Stimulated activated CD4-positive, alpha-beta T cell treated with anti-CD3 and anti-CD28 coated beads, Interleukin-15, amount 100 ng/mL, for 1 hour (primary cell): Measurements from ENCODE around the gene HMOX2.
A peak's percentile ranks its signal among the peaks of the same experiment; 100 is the strongest.

ENCODE experiments used
- DNase-seq, 2 donors: peaks; one replicate each; pipeline ENCODE4 v3.0.0-alpha.2; 2020; ENCODE audit warnings: low read depth in 1 of 2, low spot score in 1 of 2

HMOX2 gene

DNA sequence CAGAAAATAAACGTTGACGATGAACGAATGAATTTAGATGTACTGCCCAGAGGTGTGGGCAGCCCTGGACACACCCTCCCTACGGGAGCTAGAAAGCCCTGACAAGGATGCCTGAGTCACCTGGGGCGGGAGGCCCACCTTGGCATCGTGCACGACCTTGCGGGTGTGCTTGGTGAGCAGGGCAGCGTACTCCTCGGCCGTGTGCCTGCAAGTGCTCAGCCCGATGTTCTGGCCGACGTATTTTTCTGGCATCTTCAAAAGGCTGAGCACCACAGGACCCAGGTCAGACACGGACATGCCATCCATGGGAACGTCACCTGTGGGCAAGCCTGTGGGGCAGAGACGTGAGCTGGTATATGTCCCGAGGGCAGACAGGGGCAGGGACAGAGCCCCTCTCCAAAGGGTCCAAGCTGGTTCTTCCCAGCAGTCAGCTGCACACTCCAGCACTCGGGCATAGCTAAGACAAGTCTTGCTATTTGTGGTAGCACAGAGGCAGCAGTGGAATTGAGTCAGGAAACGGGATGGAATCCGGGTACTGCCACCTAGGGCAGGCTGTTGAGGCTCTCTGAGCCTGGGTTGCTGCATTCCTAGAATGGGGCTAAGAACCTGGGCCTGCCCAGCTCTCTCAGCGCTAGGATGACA is 12.6 kb upstream of the HMOX2 start:
- DNase-seq: no peak

DNA sequence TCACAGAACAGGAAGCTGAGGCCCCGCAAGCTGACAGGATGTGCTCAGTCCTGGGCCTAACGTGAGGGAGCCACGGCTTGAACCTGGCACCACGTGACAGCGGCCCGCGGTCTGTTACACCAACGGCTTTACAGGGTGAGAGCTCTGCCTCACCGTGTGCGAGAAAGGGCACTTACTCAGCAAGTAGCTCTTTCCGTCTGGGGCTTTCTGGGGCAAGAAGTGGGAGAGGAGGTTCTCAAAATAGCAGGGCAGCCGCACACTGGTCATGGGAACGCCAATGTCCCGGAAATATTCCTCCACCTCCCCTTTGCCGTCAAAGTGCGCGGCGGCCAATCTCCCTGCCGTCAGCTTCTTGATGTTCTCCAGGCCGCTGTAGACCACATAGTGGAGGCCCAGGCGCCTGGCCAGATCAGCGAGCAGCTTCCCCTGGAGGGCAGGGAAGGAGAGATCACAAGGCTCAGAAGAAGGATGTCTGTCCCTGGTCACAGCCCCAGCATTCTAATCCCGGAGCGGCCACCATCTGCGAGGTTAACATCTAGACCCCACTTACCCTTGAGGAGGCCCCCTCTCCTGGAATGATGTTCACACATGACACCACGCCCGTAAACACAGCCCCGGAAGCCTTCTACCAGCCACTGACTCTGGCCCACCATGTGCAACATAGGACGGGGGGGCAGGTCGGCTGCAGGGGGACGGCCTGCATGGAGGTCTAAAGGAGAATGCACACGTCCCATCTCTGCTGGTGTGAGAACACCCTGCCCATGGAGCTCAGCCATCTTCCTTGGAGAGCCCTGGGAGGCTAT is 10.0 kb upstream of the HMOX2 start:
- peak; percentile 21 to 26 for DNase-seq

DNA sequence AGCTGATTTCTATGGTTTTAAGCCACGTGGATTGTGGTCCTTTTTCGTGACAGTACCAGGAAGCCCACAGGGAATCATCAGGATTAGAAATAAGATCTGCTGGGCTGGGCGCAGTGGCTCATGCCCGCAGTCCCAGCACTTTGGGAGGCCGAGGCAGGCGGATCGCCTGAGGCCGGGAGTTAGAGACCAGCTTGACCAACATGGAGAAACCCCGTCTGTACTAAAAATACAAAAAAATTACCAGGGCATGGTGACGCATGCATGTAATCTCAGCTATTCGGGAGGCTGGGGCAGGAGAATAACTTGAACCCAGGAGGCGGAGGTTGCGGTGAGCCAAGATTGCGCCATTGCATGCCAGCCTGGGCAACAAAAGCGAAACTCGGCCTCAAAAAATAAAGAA is 8.3 kb upstream of the HMOX2 start:
- DNase-seq: no peak

DNA sequence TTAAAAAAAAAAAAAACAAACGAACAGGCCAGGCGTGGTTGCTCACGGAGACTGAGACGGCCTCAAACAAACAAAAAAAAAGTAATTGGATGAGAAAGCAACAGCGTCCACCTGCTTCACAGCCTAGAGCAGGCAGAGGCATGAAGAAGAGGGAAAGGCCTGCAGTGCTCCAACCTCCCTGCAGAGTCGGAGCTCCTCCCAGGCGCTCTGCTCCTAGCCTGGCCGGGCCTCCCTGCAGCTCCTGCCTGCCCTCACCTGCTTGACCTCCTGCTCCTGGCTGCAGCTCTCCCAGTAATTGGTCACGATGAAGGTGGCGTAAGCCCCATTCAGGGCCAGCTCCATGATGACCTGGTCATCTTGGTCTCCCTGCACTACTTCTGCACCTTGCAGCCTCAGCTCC is 7.2 kb upstream of the HMOX2 start:
- DNase-seq: no peak

DNA sequence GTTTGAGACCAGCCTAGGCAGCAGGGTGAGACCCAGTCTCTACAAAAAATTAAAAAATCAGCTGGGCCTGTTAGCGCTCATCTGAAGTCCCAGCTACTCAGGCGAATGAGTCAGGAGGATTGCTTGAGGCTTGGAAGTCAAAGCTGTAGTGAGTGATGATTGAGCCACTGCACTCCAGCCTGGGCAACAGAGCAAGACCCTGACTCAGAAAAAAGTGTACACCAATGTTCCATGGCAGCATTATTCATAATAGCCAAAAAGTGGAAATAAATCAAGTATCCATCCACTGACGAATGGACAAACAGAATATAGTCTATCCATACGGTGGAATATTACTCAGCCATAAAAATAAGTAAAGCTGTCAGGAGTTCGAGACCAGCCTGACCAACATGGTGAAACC is 4.3 kb upstream of the HMOX2 start:
- DNase-seq: no peak

DNA sequence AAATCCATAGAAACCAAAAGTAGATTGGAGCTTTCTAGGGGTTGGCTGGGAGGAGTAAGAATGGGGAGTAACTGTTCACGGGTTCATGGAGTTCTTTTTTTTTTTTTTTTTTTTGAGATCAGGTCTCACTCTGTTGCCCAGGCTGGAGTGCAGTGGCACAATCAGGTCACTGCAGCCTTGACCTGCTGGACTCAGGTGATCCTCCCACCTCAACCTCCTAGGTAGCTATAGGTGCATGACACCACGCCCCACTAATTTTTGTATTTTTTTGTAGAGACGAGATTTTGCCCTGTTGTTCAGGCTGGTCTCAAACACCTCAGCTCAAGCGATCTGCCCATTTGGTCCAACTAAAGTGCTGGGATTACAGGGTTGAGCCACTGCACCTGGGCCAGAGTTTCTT is 3.3 kb upstream of the HMOX2 start:
- DNase-seq: no peak

DNA sequence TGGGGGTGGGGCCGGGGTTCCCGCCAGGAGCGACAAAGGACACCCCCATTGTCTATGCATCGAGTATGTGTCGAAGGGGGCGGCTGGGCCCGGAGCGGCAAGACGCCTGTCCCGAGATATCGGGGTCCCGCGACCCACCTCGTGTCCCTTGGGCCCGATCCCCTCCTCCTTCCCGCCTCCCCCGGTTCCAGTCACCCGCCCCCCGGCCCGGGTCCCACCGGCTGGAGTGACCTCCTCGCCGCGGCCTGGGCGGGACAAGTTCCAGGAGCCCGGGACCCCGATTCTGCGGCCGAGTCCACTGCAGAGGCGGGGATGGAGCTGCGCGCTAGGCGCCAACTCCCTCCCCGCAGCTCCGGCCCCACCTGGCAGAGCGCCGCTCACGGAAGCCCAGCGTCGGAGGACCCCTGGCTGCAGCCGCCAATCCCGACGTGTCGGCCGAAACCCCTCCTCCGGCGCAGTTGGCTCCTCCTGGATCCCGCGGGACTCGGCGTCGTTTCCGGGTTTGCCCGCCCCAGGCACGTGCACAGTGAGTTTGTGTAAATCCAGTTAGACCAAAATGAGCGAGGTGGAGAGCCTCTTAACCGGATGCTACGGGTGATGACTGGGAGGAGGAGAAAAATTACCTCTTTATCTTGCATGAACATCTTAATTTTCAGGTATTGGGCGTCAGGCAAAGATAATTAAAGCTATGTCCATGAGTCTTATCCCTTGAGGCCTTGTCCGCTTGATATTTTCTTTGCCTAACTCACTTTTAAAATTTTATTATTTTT is 1.8 kb upstream of the HMOX2 start, which contains the start of gene NMRAL1:
Gene NMRAL1 (minus strand): TSS at position 434 of the 770 bp plus-strand sequence. CDS start 493 bp downstream, outside the sequence.
- DNase-seq: peak; percentile 49 to 73

DNA sequence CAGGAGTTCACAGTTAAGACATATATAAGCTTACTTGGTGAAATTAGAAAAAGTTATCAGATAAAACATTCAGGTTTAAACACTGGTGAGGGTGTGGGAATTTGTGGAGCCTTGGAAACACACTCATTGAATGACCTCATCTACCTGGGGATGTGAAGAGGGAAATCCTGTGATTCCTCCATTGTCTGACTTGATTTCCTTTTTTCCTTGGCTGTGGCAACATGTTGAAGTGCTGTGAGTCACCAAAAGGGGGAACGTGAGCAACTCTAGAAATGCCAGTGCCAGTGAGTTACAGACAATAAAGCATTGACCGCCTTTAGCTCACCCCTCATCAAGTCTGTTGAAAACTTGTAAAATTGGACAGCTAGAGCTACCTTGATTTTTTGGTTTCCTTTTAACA is 1.8 kb downstream of the HMOX2 start:
- DNase-seq: no peak

DNA sequence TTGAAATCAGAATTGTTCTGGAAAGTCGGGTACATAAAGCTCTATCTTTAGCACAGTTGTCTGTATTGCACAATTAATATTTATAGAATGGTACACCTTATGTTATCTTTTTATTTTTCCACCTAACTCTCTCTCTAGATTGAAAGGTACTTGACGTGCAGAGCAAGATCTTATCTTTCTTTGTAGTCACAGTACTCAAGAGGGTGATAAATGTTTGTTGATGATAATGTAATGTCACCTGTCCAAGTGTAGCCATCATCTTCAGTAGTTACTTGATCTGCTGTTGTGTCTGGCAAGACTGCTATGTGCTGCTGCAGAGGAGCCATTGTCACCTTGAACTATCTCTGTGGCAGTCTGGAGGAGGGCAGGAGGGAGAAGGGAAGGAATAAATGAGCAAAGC is 5.3 kb downstream of the HMOX2 start:
- DNase-seq: no peak

DNA sequence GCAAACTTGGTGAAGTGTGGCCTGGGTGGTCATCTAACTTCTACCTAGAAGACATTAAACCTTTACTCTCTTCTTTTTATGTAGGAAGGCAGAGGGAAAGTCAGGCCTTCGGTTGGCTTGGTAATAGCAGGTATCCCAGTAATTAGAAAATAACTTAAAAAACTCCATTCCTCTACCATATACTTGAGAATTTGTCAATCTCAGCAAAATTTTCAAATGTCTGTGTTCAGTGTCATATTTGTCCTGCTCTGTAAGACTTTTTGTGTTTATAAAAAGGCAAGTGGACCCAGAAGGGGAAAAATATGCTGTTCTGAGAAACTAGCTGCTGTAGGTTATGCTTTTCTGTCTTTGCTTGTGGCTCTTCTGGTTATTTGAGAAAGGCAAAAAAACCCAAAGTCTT is 5.8 kb downstream of the HMOX2 start:
- no peak for DNase-seq

DNA sequence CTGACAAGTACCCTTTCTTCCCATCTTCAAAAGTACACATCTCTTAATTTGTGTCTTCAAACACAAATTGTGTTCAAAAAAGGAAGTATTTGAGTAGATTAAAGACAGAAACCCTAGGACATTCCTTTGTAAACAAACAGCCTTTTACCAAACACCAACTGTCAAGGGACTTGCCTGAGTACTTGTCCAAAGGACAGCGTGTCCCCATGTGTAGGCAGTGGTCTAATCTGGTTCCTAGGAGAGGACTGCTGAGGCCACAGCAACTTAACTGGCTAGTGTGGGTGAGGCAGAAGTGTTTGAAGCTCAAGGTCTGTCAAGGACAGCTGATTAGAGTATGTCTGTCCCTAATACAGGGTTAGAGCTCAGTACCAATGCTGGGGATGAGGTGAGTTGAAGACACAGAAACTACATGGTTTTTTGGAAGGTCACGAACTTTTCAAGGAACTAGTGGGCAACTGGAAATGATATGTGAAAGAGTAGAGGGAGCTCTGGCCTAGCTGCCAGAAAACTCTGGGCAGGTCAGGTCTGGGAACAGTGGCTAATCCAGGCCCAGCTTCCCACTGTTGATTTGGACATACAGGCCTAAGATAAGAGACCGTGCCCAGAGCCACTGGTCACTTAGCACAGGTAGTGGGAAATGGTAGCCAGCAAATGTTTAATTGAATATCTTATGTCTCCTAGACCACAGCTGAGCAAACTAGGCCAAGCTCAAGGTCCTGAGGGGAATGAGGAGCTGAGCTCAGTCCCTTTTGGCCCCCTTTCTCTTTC is 10.1 kb downstream of the HMOX2 start:
- DNase-seq: no peak

DNA sequence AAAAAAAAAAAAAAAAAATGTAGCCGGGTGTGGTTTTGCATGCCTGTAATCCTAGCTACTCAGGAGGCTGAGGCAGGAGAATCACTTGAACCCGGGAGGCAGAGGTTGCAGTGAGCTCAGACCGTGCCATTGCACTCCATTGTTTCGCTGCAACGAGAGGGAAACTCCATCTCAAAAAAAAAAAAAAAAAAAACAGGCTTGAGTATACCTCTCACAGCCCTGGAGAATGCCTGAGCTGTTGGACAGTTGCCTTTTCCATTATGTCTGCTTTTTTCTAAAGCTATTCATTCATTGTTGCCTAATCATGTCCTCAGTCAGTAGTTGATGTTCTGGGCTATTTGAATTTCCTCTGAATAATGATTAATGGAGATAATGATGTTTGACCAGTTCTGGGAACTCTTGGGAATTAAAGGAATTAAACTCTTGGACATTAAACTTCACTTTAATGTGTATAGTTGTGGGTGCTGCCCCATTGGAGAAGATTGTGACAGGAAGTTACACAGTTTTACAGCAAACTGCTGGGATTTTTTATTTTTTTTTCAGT is 11.8 kb downstream of the HMOX2 start:
- no peak for DNase-seq

DNA sequence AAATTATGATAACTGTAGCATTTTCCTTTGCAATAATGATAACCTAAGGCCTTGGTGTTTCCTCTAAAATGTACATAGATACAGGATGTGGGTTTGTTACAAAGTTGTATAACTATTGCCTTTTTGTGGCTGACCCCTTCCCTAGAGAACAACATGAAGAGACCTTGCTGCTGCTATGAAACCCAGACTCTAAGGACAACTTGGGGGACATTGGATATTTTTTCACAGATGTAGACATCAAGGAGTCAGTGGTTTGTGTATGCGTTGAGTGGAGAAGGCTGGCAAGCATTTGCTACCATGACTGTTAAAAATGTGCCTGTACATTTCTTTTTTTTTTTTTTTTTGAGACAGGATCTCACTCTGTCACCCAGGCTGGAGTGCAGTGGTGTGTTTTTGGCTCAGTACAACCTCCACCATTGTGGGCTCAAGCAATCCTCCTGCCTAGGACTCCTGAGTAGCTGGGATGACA is 12.3 kb downstream of the HMOX2 start:
- no peak for DNase-seq

DNA sequence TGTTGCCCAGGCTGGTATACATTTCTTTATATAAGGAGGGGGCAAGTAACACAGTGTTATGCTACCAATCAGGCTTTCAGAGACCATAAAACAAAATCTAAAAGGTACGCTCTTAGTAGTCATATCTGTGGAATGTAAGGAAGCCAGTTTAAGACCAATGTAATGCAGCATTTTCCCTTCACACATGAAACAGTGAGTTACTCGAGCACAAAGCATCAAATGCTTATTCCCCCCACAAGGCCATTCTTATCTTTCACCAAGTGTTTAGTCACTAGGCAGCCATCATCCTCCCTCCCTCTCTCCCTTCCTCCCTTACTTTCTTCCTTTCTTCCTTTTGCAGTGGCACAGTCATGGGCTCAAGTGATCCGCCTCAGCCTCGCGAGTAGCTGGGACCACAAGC is 12.8 kb downstream of the HMOX2 start:
- no peak for DNase-seq

DNA sequence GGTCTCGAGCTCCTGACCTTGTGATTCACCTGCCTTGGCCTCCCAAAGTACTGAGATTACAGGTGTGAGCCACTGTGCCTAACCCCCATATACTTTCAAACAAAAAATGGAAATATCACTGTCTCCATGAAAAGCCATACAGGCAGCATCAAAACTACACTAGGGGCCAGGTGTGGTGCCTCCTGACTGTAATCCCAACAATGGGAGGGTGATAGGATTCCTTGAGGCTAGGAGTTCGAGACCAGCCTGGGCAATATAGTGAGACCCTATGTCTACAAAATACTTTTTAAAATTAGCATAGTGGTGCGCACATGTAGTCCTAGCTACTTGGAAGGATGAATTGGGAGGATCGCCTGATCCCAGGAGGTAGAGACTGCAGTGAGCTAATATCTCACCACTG is 15.7 kb downstream of the HMOX2 start:
- DNase-seq: no peak

DNA sequence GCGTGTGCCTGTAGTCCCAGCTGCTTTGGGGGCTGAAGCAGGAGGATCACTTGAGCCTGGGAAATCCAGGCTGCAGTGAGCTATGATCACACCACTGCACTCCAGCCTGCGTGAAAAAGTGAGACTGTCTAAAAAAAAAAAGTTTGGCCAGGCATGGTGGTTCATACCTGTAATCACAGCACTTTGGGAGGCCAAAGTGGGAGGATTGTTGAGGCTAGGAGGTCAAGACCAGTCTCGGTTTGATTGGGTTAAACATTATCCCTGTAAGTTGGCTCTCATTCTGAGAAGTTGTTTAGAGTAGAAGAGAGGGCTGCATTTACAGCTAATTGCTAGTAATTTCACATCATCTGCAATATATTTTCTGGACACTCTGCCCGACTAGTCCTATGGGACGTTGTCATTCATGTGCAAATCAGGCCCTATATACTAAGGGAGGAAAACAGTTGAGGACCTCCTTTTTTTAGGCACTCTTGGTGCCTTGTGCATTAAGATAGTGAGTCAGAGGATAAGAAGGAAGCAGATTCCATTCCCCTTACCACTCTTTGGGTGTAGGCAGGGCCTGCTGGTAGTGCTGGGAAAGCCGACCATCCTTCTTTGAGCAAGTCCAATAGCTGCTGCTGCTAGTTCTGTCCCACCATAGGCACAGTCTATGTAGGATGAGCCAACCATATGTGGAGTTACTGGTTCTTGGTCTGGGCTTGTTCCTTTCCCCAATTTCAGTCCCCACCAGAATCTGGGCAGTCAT is 18.7 kb downstream of the HMOX2 start:
- DNase-seq: no peak

DNA sequence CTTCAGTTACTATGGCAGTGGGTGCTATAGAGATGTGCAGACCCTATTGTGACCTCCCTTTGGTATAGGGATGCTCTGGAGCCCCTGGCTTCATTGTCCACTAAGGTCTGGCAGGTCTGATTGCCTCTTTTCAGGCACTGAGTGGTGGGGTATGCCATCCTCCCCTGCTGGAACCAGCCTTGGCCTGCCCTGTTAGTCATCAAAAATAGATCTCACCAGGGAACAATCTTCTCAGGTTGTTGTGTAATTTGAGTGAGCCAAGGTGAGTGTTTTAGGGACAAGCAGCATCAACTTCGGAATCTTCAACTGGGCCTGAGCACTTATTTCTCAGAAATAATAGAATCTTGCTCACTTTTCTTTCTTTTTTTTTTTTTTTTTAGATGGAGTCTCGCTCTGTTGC is 19.6 kb downstream of the HMOX2 start:
- no peak for DNase-seq

DNA sequence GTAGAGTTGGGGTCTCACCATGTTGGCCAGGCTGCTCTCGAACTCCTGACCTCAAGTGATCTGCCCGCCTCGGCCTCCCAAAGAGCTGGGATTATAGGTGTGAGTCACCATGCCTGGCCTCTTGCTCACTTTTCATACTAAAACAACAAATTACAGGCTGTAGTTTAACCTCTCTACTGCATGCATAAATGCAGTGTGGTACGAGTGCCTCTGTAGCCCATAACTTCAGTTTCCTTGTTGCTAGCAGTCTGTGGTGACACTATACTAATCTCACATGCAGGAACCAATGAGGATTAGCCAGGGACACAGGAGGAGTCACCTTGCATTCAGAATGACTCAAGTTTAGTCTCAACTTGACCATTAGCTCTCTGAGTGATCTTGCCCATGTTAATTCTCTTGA is 20.1 kb downstream of the HMOX2 start:
- no peak for DNase-seq

DNA sequence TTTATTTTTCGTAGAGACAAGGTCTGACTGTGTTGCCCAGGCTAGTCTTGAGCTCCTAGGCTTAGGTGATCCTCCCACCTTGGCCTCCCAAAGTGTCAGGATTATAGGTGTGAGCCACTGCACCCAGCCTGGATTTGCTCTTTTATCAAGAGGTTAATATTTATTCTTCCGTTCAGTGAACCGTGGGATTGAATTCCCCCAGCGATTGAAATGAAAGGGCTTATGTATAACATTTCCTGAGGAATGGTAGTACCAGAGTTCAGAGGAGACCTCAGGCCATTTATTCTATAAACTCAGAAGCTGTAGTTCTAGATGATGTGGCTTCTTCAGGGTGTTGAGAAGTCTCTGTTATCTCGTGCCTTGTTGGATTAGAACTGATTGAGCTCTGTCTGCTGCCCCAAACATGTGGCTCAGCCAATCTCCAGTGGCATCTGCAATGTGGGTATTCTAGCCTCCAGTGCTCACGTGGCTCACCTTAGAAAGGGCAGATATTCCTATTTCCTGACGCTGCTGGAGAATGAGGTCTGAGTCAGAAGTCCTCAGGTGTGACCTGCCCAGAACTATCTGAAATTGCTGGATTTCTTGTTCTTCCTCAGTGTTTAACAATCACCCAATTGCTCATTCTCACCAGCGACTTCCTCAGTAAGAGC is 22.5 kb downstream of the HMOX2 start:
- no peak for DNase-seq

DNA sequence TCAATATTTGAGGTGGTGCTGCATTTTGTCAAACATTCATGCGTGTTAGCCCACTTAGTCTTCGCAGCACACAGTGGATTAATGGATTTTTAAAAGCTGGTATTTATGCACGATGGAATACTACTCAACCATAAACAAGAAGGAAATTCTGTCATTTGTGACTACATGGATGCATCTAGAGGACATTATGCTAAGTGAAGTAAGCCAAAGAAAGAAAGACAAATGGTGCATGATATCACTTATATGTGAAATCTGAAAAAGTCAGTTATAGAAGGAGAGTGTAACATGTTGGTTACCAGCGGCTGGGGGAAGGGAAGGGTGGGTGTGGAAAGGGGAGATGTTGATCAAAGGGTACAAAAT is 23.0 kb downstream of the HMOX2 start:
- DNase-seq: no peak
